Tibial artery (tissue), 4 donors: ENCODE data around the gene KIAA1671.
A peak's percentile ranks its signal among the peaks of the same experiment; 100 is the strongest.

Experiments
- DNase-seq, 2 donors: peaks; one replicate each; pipeline ENCODE4 v3.0.0-alpha.2; 2019
- H3K27ac ChIP-seq, 2 donors: fragments of 200-600 bp; sonication (generic) in 1 of 2; 1 replicate in 1 of 2; 2 replicates in 1 of 2; pipeline ENCODE4 v1.5.1; 2018 to 2019; ENCODE audit warnings: mild to moderate bottlenecking in 1 of 2
- H3K27me3 ChIP-seq, 2 donors: fragments of 200-600 bp; sonication (generic) in 1 of 2; one replicate each; pipeline versions ENCODE4 v1.5.1 to v1.6.0; 2016 to 2019
- H3K36me3 ChIP-seq, 3 donors: fragments of 200-600 bp; sonication (generic) in 2 of 3; one replicate each; pipeline ENCODE4 v1.5.1; 2016 to 2019; ENCODE audit warnings: mild to moderate bottlenecking in 2 of 3
- H3K4me1 ChIP-seq, 4 donors: fragments of 200-600 bp; sonication (generic) in 2 of 4; 1 replicate in 3 of 4; 2 replicates in 1 of 4; pipeline ENCODE4 v1.5.1; 2016 to 2019
- H3K4me3 ChIP-seq, 2 donors: fragments of 200-600 bp; sonication (generic) in 1 of 2; 1 replicate in 1 of 2; 2 replicates in 1 of 2; pipeline ENCODE4 v1.5.1; 2018 to 2019; ENCODE audit warnings: mild to moderate bottlenecking in 2 of 2
- H3K9me3 ChIP-seq, 3 donors: fragments of 200-600 bp; sonication (generic) in 1 of 3; one replicate each; pipeline ENCODE4 v1.5.1; 2016 to 2019
- intact Hi-C: fragments of 100-400 bp; cut with DNase I; formaldehyde crosslinking; loops from one replicate; pipeline ENCODE4 v1.15.0; 2023; ENCODE audit warnings: low total_unique reads
- TF ChIP-seq, protein P1 (sequence below), 2 experiments: fragments of 200-600 bp in 1 of 2; fragments of 450-650 bp in 1 of 2; IDR thresholded peaks; one replicate each; pipeline ENCODE4 v1.5.1; 2017 to 2019; ENCODE audit warnings: antibody characterized with exemption in 2 of 2, mild to moderate bottlenecking in 1 of 2, moderate library complexity in 1 of 2

KIAA1671 gene

DNA sequence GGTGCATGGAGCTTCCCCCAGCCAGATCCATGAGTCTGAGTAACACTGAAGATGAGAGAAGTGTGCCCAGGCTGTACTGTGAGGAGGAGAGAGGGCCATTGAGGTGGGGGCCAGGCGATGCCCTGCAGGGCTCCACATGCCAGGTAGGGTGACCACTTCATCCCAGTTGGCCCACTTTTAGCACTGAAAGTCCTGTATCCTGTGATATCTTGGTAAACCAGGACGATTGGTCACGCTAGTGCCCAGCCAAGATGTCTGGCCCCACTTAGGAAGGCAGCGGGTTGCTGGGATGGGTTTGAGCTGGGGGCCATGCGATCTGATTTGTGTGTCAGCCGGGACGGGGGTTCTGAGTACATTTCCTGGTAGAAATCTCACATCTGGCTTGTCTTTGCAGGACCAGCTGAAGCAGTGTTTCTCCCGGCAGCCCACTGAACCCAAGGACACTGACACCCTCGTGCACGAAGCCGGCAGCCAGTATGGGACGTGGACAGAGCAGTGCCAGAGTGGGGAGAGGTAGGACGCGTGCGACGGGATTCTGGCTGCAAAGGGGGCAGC is 218.0 kb downstream of the KIAA1671 start:
- intact Hi-C loops = loop anchor here (5.0 kb wide), 2 partner anchors 88 to 103 kb away; no protein-coding TSS in a partner anchor

DNA sequence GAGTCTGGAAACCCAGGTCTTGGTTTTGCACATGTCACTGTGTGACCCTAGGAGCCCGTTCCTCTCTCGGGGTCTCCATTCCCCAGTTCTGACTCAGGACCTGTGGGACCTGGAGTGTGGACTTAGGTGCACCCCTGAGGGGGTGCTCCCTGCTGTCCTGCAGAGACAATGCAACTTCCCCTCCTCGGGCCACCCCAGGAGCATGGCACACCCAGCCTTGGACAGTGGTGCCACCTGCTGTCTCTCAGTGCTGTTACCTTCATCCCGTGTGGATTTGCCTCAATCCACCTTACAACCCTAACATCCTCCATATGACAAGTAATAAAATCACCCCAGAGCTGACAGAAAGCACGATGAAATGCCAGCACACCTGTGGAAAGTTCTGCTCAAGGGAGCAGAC is 219.6 kb downstream of the KIAA1671 start:
- H3K4me1 ChIP-seq = peaks cover 0 to 20% (median 3%) of the 10 kb centered on the region in 4 donors
- no peaks in the 10 kb centered on the region for H3K27me3 ChIP-seq
- H3K4me3 ChIP-seq = no peak overlapping the region
- TF ChIP-seq, protein P1, sequence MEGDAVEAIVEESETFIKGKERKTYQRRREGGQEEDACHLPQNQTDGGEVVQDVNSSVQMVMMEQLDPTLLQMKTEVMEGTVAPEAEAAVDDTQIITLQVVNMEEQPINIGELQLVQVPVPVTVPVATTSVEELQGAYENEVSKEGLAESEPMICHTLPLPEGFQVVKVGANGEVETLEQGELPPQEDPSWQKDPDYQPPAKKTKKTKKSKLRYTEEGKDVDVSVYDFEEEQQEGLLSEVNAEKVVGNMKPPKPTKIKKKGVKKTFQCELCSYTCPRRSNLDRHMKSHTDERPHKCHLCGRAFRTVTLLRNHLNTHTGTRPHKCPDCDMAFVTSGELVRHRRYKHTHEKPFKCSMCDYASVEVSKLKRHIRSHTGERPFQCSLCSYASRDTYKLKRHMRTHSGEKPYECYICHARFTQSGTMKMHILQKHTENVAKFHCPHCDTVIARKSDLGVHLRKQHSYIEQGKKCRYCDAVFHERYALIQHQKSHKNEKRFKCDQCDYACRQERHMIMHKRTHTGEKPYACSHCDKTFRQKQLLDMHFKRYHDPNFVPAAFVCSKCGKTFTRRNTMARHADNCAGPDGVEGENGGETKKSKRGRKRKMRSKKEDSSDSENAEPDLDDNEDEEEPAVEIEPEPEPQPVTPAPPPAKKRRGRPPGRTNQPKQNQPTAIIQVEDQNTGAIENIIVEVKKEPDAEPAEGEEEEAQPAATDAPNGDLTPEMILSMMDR (IDR thresholded peaks at IDR 0.05) = peak; percentile 47 to 48
- intact Hi-C loops = loop anchor here (5.0 kb wide), 2 partner anchors 90 to 105 kb away; no protein-coding TSS in a partner anchor
- peaks cover 47 to 75% (median 59%) of the 10 kb centered on the region in 3 donors for H3K36me3 ChIP-seq
- no peaks in the 10 kb centered on the region for H3K9me3 ChIP-seq
- no peak for DNase-seq
- no peak overlapping the region for H3K27ac ChIP-seq

More for the DNA sequence above, 218.0 kb downstream of the KIAA1671 start:
- Histone ChIP-seq H3K4me3 (no peak overlapping the region), H3K27me3 (no peaks in the 10 kb centered on the region), H3K27ac (no peak overlapping the region), H3K36me3 (peaks cover 33 to 58% (median 43%) of the 10 kb centered on the region in 3 donors), H3K9me3 (no peaks in the 10 kb centered on the region), H3K4me1 (peaks cover 0 to 37% (median 11%) of the 10 kb centered on the region in 4 donors)
- TF ChIP-seq, protein P1 (IDR thresholded peaks at IDR 0.05) = no peak
- no peak for DNase-seq

DNA sequence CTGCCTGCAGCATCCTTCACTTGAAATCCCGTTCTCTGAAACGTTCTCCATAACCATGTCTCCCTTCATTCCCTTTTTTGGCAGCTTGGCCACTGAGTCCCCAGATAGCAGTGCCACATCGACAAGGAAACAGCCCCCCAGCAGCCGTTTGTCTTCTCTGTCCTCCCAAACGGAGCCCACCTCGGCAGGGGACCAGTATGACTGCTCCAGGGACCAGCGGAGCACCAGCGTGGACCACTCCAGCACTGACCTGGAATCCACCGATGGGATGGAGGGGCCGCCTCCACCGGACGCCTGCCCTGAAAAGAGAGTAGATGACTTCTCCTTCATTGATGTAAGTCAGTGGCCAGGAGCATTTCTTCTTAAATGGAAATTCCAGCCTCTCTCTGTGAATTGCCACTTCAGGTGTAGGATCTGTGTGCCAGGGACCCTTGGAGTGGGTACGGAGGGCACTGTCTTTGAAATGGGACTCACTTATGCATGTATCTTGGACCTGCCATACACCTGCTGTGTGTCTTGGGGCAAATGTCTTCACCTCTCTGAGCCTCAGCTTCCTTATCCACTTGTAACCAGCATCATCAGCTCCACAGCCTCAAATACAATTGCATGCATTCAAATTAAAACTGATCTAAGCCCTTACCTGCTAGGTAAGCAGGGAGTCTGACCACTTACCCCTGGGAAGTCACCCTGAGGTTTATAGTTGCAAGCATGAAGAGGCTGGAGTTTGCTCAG is 221.8 kb downstream of the KIAA1671 start:
- no peak for DNase-seq
- H3K27me3 ChIP-seq = no peaks in the 10 kb centered on the region
- intact Hi-C loops = loop anchor here (5.0 kb wide), 2 partner anchors 92 to 107 kb away; no protein-coding TSS in a partner anchor
- peaks cover 60 to 88% (median 81%) of the 10 kb centered on the region in 3 donors for H3K36me3 ChIP-seq
- H3K9me3 ChIP-seq = peaks cover 0 to 3% (median 0%) of the 10 kb centered on the region in 3 donors
- no peak overlapping the region for H3K4me3 ChIP-seq
- no peak overlapping the region for H3K27ac ChIP-seq
- peaks cover 0 to 4% (median 2%) of the 10 kb centered on the region in 4 donors for H3K4me1 ChIP-seq
- TF ChIP-seq, protein P1 (IDR thresholded peaks at IDR 0.05) = no peak

DNA sequence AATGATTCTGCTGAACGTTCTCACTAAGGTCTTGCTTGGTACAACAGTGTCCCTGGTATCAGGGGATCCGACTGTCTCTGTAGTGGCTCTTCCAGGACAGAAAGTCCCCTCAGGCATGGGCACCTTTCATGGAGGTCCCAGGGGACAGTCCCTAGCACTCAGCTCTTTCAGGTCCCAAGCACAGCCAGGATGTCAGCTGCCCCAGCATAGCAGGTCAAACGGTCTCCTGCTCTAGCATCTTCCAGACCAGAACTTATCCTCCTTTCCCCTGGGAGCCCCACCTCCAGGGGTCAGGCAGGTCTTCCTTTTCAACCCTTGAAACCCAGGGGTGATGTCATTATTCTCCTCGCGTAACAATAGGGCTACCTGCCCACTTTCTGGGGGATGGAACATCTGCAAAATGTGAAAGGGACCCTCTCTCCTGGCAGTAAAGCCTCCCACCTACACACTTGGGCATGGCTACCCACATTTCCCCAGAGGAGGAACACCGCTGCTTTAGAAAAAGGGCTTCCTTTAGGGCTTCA is 222.4 kb downstream of the KIAA1671 start:
- TF ChIP-seq, protein P1 (IDR thresholded peaks at IDR 0.05) = no peak
- intact Hi-C loops = loop anchor here (5.0 kb wide), 2 partner anchors 93 to 108 kb away; no protein-coding TSS in a partner anchor
- Histone ChIP-seq H3K36me3 (peaks cover 66 to 95% (median 87%) of the 10 kb centered on the region in 3 donors), H3K4me1 (peaks cover 0 to 4% (median 0%) of the 10 kb centered on the region in 4 donors), H3K9me3 (peaks cover 0 to 4% (median 0%) of the 10 kb centered on the region in 3 donors), H3K27me3 (no peaks in the 10 kb centered on the region), H3K27ac (no peak overlapping the region), H3K4me3 (no peak overlapping the region)
- no peak for DNase-seq

DNA sequence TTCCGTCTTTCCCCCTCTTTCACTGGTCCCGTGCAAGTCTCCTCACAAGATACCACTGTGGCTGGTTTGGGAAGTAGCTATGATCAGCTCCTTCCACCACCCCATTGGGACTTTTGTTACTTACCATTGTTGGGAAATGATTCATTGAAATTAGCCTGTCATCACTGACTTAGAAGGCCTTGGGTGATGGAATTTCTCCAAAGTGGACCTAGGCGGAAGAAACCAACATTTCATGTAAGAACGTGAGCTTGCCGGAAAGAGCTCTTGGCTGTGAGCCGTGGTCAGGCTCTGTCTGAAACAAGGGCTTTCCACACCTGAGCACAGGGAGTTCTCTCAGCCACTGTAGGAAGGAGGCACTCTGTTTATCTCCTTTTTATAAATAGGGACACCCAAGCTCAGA is 223.7 kb downstream of the KIAA1671 start:
- TF ChIP-seq, protein P1 (IDR thresholded peaks at IDR 0.05) = no peak
- H3K27me3 ChIP-seq = no peaks in the 10 kb centered on the region
- peaks cover 65 to 96% (median 92%) of the 10 kb centered on the region in 3 donors for H3K36me3 ChIP-seq
- DNase-seq = no peak
- H3K27ac ChIP-seq = no peak overlapping the region
- H3K9me3 ChIP-seq = peaks cover 0 to 4% (median 0%) of the 10 kb centered on the region in 3 donors
- intact Hi-C loops = no loop called here
- H3K4me3 ChIP-seq = no peak overlapping the region
- H3K4me1 ChIP-seq = peaks cover 0 to 4% (median under 1%) of the 10 kb centered on the region in 4 donors
